NCI-H2081 (cell line): Measurements from ENCODE around the gene MORC3.
"Not testable (repeated sequence)": the region's sequence is repeated elsewhere in the genome, so short reads cannot be mapped to it uniquely, and the experiment has no call there.

Experiments
- DNase-seq, 2 experiments: peaks; one replicate each; lab custom pipeline; 2025; lab: John Stamatoyannopoulos, UW

Gene MORC3

DNA sequence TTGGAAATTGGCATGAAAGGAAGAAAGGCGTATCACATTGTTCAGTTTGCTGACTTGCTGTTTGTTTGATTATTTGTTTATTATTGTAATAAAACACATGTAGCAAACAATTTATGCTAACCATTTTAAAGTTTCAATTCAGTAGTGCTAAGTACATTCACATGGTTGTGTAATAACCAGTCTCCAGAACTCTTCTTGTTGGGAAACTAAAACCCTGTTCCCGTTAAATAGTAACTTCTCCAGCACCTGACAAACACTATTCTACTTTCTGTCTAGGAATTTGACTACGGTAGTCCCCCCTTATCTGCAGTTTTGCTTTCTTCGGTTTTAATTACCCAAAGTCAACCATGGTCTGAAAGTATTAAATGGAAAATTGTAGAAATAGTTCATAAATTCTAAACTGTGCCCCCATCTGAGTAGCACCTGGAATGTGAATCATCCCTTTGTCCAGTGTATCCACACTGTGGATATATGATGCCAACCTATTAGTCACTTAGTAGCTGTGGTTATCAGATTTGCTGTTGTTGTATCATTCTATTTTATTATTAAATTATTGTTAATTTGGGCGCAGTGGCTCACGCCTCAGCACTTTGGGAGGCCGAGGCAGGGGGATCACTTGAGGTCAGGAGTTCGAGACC, 5.5 kb downstream of the MORC3 start:
- DNase-seq, result no peak

DNA sequence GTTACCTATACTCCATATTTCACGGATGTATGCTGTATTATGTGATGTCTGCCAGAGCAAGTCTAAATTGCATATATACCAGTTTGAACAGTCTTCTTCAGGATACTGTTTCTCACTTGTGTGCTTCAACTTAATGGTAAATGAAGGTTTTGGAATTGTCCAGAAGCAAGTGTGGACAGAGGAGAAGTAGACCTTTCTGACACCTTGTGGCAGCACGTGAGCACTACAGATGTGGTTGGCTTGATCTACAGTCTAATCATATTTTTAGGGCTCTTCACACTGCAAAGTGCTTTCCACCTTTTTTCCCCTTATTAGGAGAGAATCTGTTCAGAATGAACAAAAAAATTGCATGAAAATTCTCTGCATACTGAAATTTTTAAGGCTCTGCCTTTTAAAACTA, 10.9 kb downstream of the MORC3 start:
- DNase-seq, result peak; percentile 1 to 42

DNA sequence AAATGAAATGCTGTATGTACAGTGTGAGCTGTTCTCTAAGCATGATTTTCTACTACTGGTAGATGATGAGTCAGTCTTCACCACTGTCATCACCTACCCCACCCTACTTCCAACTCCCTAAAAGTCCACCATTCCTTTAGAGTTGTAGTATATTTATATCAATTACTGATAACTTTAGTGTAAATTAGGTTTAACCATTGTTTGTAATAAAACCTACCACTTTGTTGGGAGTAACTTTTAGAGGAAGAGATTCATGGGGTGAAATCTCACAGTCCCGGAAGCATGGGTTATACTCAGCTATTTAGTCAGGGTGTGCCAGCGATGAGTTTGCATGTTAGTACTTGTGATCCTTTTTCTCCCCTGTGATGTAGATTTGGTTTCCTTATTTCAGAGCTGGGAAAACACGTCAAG, 17.1 kb downstream of the MORC3 start:
- DNase-seq, result no peak

DNA sequence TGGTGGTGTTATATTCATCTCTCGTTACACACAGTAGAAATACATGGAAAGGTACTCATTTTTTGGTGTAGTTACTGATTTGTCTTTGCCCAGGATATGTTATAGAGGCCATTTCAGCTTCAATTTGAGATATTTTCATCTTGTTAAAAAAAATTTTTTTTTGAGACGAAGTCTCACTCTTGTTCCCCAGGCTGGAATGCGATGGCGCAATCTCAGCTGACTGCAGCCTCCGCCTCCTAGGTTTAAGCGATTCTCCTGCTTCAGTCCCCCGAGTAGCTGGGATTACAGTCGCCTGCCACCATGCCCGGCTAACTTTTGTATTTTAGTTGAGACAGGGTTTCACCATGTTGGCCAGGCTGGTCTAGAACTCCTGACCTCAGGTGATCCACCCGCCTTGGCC, 19.0 kb downstream of the MORC3 start:
- DNase-seq, result no peak

DNA sequence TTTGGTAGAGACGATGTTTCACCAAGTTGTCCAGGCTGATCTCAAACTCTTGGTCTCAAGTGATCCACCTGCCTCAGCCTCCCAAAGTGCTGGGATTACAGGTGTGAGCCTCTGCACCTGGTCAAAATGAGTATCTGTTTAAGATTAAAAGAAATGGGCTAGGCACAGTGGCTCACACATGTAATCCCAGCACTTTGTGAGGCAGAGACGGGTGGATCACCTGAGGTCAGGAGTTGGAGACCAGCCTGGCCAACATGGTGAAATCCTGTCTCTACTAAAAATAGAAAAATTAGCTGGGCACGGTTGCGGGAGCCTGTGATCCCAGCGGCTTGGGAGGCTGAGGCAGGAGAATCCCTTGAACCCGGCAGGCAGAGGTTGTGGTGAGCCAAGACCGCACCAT, 22.6 kb downstream of the MORC3 start:
- DNase-seq, result not testable (repeated sequence)

DNA sequence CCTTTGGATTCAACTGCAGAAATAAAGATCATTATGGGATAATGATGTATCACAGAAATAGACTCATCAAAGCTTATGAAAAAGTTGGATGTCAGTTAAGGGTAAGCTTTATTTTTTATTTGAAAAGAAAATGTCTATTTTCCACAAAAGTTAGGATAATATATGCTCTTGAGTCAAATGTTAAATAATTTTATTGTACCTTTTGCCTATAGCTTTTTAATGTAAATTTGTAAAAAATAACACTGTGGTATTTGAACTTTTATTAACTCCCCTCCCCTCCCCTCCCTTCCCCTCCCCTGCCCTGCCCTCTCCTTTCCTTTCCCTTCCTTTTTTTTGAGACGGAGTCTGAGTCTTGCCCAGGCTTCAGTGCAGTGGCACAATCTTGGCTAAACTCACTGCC, 24.9 kb downstream of the MORC3 start:
- DNase-seq, result no peak

DNA sequence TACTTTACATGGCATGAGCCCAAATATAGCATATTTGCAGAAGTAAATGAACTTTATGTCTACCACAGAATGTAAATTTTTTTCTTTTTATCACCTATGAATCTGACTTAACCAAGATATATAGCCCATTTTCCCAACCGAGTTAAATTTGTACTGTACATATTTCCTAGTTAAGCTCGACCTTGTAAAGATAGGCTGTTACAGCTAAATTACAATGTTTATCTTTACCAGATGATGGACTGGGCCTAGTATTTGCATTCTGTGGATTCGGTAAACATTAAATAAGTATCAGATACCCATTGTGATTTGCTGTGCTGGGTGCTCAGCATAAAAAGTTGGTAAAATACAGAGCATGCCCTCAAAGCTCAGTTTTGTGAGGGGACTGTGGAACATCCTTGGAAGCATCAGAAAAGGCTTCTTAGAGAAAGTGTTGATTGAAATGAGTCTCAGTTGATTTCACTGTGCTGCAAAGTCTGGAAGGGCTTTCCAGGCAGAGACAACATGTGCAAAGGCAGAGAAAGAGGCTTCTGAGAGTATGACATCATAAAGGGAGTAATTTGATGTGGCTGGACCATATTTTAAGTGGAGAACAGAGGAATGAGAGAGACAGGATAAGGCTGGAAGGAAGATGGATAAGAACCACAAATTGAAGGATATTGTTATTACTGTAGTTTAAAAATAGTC, 27.4 kb downstream of the MORC3 start:
- DNase-seq, result no peak

DNA sequence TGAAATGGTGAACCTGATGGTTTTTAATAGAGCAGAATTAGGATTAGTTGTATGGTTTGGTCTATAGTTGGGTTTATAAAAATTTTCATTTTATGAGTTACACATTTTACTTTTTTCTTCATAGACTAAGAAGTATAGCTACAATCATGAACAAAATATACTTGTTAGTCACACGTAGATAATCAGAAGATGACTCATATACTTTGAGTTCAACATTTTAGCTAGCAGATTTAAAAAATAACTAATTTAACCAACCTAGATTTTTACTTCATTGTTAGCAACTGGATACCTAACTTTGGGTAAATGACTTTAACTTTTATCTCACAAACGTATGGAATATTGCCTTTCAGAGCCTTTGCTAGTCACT, 27.9 kb downstream of the MORC3 start:
- no peak for DNase-seq

DNA sequence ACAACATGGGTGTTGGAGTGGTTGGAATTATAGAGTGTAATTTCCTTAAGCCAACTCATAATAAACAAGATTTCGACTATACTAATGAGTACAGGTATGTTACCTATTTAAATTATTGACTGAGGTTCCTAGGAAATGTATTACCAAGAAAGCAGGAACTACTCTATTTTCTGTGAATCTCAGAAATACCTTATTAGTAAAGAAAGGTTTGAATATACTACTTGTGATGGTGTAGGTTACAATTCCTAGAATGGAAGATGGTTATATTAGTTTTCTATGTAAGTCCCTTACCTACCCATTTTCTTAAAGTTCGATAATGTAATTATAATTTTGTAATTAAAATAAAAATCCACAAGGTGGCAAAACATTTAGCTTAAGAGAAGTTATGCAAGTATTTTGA, 29.3 kb downstream of the MORC3 start:
- no peak for DNase-seq

DNA sequence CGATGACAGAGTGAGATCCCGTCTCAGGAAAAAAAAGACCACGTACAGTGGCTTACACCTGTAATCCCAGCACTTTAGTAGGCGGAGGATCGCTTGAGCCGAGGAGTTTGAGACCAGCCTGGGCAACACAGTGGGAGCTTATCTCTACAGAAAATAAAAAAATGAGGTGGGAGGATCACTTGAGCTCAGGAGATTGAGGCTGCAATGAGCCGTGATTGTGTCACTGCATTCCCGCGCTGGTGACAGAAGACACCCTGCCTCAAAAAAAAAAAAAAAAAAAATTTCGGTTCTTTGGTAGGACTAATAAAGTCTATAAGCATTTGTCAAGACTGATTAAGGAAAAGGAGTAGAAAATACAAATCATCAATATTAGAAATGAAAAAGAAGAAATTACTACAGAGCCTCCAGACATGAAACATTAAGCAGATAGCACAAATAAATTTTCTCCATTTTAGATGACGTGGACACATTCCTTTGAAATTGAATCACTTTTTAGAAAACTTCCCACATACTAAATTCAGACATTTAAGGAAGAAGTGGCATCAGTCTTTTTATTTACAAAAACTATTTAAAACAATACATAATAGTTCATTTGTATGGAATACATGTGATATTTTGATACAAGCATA, 30.4 kb downstream of the MORC3 start:
- no peak for DNase-seq

DNA sequence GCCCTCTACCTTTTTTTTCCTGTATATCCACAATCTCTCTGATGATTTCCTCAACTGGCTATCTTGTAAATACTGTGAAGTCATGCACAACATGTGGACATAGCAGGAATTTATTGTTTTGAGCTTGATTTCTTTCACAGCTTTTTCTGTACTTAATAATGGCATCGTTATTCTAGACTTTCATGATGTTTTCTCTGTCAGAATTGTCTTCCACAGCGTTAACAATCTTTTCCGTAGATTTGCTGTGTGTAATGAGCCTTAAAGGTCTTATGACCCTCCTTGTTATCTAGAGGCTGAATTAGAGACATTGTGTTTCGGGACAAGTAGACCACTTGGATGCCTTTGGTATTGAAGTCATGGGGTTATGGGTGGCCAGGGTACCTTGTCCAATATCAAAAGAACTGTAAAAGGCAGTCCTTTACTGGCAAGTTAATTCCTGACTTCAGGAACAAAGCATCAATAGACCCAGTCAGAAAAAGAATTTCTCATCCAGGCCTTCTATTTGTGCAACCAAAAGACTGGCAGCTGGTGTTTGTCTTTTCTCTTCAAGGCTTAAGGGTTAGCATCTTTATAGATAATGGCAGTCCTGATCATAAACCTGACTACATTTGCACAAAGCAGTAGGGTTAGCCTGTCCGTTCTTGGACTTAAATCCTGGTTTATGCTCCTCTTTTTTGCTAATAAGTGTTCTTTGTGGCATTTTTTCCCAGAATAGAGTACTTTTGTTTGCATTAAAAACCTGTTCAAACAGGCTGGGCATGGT, 35.1 kb downstream of the MORC3 start:
- DNase-seq, result no peak

DNA sequence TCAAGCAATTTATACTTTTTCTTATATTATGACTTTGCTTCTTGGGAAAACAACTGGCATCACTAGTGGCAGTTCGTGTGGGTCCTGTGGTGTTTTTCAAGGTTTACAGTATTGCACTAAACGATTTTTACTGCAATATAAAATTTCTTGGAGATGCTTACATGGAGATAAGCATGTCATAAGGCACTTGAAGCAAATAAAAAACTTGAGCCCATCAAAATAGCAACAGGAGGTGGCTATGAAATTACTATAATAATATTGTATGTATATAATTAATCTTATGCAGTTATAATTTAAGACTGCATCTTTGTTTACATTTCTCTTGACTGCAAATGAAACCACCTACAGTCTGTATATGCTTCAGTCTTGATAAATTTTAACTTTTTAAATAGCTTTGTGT, 35.9 kb downstream of the MORC3 start:
- no peak for DNase-seq

DNA sequence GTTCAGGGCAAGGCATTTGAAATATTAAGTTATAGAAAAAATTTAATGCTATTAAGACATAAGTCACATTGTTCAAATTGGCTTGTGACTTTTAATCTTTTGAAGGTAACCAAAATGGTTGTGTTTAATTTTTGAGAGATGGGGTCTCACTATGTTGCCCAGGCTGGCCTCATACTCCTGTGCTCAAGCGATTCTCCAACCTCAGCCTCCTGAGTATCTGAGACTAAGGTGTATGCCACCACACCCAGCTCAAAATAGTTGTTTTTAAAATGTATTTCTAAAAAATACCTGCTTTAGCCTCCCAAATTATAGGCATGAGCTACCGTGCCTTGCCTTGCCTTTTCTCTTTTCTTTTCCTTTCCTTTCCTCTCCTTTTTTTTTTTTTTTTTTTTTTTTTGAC, 39.2 kb downstream of the MORC3 start:
- no peak for DNase-seq

DNA sequence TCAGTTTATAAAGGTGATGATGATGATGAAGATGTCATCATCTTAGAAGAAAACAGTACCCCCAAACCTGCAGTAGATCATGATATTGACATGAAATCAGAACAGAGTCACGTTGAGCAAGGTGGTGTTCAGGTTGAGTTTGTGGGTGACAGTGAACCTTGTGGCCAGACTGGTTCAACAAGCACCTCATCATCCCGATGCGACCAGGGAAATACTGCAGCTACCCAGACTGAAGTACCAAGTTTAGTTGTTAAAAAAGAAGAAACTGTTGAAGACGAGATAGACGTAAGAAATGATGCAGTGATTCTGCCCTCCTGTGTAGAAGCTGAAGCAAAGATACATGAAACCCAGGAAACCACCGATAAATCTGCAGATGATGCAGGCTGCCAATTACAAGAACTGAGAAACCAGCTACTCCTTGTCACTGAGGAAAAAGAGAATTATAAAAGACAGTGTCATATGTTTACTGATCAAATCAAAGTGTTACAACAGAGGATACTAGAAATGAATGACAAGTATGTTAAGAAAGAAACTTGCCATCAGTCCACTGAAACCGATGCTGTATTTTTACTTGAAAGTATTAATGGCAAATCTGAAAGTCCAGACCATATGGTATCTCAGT, 49.2 kb downstream of the MORC3 start:
- no peak for DNase-seq

DNA sequence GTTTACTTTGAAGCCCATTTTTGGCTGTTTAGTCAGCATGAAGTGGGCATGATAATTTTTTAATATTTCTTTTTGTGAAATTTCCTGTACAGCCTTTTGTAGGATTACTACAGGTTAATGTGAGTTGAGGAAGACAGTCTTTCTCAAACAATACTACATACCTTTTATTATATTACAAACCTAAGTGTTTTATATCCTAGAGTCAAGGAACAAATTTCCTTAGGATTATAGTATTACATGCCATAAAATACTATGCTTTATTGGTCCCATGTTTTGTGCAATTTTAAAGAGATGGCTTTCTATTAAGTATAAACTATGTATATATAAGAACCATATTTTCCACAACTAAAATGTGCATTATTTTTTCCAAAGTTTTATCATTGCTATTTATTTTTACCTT, 56.0 kb downstream of the MORC3 start:
- no peak for DNase-seq

DNA sequence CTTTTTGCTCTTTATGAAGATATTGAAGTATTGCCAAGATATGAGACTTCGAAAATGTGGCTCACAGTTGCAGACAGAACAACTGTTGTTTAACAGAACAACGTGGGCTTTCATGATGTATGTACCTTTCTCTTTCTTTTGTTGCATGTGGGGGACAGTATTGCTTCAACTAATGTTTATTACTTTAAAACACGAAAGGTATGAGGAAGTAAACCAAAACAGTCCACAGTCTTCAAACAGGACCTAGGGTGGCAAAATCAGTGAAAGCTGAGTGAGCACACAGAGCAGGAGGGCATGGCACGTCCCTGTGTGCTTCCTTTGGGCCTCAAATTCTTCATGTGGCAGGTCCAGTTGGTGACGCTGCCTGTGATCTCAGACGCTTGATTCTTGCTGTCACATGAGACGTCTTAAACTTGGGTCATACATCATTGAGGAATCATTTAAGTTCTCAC, 57.4 kb downstream of the MORC3 start:
- DNase-seq, result no peak

DNA sequence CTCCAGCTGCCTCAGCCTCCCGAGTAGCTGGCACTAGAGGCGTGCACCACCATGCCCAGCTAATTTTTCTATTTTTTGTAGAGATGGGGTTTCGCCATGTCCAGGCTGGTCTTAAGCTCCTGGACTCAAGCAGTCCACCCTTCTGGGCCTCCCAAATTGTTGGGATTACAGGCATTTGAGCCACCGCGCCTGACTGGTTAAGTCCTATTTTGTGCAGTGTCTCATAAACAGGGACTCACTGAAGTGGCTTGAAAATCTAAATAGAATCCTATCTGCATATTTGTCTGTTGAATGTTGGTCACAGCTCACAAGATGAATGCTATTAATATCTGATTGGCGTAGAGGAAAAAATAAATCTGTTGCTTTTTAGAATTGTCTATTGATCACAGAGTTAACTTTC, 59.3 kb downstream of the MORC3 start:
- no peak for DNase-seq

DNA sequence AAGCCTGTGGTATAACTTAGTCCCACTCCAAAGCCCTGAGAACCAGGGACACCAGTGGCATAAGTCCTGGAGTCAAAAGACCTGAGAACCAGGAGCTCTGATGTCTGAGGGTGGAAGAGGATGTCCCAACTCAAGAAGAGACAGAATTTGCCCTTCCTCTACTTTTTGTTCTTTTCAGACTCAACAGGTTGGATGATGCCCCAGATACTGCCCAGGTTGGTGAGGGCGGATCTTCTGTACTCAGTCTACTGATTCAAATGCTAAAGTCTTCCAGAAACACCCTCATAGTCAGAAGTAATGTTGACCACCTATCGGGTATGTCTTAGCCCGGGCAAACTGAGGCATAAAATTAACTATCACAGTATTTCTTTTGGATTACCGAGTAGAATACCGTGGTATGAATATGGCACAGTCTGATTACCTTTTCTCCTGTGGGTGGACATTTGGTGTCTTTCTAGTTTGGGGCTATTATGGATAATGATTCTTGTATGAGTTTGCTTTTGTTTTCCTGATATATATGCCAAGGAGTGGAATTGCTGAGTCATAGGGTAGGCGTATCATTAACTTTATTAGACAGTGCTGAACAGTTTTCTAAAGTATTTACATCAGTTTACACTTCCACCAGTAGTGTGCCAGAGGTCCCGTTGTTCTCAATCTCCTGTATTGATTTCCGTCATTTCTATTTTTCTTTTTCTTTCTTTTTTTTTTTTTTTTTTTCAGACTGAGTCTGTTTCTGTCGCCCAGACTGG, 62.0 kb downstream of the MORC3 start:
- no peak for DNase-seq

DNA sequence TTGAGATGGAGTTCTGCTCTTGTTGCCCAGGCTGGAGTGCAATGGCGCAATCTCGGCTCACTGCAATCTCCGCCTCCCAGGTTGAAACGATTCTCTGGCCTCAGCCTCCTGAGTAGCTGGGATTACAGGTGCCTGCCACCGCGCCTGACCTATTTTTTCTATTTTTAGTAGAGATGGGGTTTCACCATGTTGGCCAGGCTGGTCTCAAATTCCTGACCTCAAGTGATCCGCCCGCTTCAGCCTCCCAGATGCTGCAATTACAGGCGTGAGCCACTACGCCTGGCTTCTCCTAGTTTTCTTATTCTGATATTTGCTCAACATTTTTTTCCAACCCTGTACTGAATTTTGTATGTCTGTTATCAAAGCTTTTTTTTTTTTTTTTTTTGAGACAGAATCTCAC, 62.7 kb downstream of the MORC3 start:
- DNase-seq, result not testable (repeated sequence)

DNA sequence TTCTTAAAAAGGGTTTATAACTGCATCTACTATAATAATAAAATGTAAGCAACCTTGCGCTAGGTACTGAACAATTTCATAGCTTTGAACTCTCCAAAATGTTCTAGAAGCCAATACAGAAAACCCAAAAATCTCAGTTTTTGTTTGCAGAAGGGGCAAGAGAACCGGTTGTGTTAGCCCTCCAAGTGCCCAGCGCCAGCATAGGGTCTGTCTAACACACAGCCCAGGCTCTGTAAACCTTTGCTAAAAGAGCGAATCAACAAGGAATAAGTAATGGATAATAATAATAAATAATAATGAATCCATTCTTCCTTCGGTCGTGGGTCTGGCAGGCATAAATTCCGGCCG, 64.9 kb downstream of the MORC3 start:
- DNase-seq, result no peak

DNA sequence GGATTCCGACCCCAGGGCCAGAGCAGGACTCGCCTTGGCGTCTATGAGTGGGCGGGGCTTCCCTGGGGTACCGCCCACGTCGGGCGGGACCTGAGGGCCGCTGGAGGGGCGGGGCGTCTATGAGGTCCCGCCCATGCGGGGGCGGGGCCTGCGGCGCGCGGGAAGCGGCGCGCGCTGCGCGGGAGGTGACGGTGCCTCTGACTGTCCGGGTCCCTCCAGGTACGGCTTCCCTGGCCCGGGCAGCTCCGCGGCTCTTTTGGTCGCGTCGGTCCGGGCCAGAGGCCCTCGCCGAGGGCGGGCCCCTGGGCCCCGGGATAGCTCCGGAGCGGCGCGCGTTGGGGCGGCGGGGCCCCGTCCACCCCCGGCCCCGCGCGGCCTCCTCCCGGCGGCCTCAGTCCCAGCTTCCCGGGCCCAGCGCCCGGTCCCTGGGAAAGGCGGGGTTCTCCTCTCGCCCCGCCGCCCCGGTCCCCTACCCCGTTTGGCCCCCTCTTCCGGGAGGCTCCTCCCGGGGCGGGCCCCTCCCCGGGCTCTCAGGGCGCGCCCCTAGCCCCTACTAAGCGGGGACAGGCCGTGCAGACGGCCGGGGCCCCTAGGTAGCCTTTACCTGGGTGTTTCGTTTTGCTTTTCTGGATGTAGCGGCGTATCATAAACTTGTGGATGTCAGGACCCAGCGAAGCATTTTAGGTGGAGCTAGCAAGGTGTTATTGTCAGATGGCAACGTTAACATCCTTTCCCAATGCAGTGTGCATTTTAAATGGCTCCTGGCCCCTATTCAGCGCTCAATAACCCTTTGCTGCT, 65.4 kb downstream of the MORC3 start, which contains the start of gene CHAF1B:
CHAF1B (plus strand) TSS at position 160 of the 798 bp plus-strand sequence. CDS start 745 bp downstream, outside the sequence.
- peak; percentile 64 to 67 for DNase-seq
